OCI-LY7 (cell line): ENCODE results near the gene CBLL2. TPM values are rescaled to one million over a fixed set of nuclear protein-coding genes. Genes with fewer than 3 reads are reported as not detected.

Experiments used
- BruUV-seq: library from RNA; stranded (reverse); fragments of 400-500 nt; replicated peaks from 2 replicates; lab custom pipeline; 2021; lab: Mats Ljungman, UMichigan
- CTCF ChIA-PET: fragments of 300-600 bp; sonication (Branson Sonifier 250); formaldehyde crosslinking; loops from one replicate; lab custom pipeline; 2022; ENCODE audit warnings: antibody characterized with exemption; ENCODE audit not compliant: unreplicated experiment; lab: Charles Lee
- POLR2A ChIA-PET: fragments of 300-600 bp; sonication (Branson Sonifier 250); formaldehyde crosslinking; loops from one replicate; lab custom pipeline; 2022; ENCODE audit warnings: antibody characterized with exemption; lab: Charles Lee
- DNase-seq: peaks from one replicate; pipeline ENCODE4 v3.0.0-alpha.2; 2015; ENCODE audit warnings: low spot score
- H2AFZ ChIP-seq: fragments of 200-600 bp; sonication (generic), shearing (Covaris generic); 2 replicates; pipeline ENCODE4 v1.6.1; 2014; ENCODE audit warnings: mild to moderate bottlenecking, antibody characterized with exemption, low read length, moderate library complexity
- H3K27ac ChIP-seq: fragments of 200-600 bp; sonication (generic); 2 replicates; pipeline ENCODE4 v1.5.1; 2014; ENCODE audit warnings: mixed run types, low read depth, mild to moderate bottlenecking, moderate library complexity, low read length, inconsistent platforms; ENCODE audit not compliant: poor library complexity, severe bottlenecking
- H3K36me3 ChIP-seq: fragments of 200-600 bp; sonication (generic); 2 replicates; pipeline ENCODE4 v1.6.1; 2014; ENCODE audit warnings: mild to moderate bottlenecking, antibody characterized with exemption, low read length, moderate library complexity, mixed read lengths; ENCODE audit not compliant: insufficient read depth
- H3K4me1 ChIP-seq: fragments of 200-600 bp; sonication (generic); 2 replicates; pipeline ENCODE4 v1.5.1; 2014; ENCODE audit warnings: mild to moderate bottlenecking, low read length; ENCODE audit not compliant: insufficient read depth, poor library complexity, severe bottlenecking
- H3K4me2 ChIP-seq: fragments of 200-600 bp; sonication (generic); 2 replicates; pipeline ENCODE4 v1.6.1; 2014; ENCODE audit warnings: mild to moderate bottlenecking, low read length
- H3K4me3 ChIP-seq: fragments of 200-600 bp; sonication (generic); 2 replicates; pipeline ENCODE4 v1.5.1; 2014; ENCODE audit warnings: mild to moderate bottlenecking, low read depth, low read length; ENCODE audit not compliant: poor library complexity, severe bottlenecking
- H3K79me2 ChIP-seq: fragments of 200-600 bp; sonication (generic); 2 replicates; pipeline ENCODE4 v1.6.1; 2016; ENCODE audit warnings: low read depth, mild to moderate bottlenecking, low read length, moderate library complexity, mixed read lengths; ENCODE audit not compliant: insufficient read depth
- H3K9me2 ChIP-seq: fragments of 200-600 bp; sonication (generic); 2 replicates; pipeline ENCODE4 v1.6.1; 2016; ENCODE audit warnings: mild to moderate bottlenecking, low read length, mixed read lengths; ENCODE audit not compliant: insufficient read depth
- H3K9me3 ChIP-seq: fragments of 200-600 bp; sonication (generic); 2 replicates; pipeline ENCODE4 v1.6.1; 2014; ENCODE audit warnings: mild to moderate bottlenecking, mixed run types, low read length, mixed read lengths
- H4K20me1 ChIP-seq: fragments of 200-600 bp; sonication (generic); 2 replicates; pipeline ENCODE4 v1.6.1; 2014; ENCODE audit warnings: mild to moderate bottlenecking, antibody characterized with exemption, low read length, moderate library complexity, mixed read lengths; ENCODE audit not compliant: insufficient read depth
- EZH2phosphoT487 ChIP-seq: fragments of 200-600 bp; sonication (generic); IDR thresholded peaks from 2 replicates; pipeline ENCODE4 v1.6.1; 2018; ENCODE audit warnings: low read depth, borderline replicate concordance, mild to moderate bottlenecking, mixed run types, antibody characterized with exemption, low read length, moderate library complexity, mixed read lengths
- intact Hi-C: fragments of 100-400 bp; cut with micrococcal nuclease; formaldehyde crosslinking; loops from one replicate; pipeline ENCODE4 v1.10.0; 2022; ENCODE audit not compliant: unreplicated experiment
- total RNA-seq, 2 experiments: library from RNA; depleted of rRNA in 1 of 2; stranded (reverse); fragments of >200 nt in 1 of 2; shearing (Covaris generic) in 1 of 2; gene quantifications; 2 replicates each; pipeline ENCODE4 v1.2.3, GENCODE V29; 2014 to 2022
- TF ChIP-seq, protein P1 (sequence below): fragments of 200-600 bp; sonication (generic); conservative IDR thresholded peaks from 2 replicates; pipeline ENCODE4 v1.5.1; 2014; ENCODE audit warnings: mild to moderate bottlenecking, antibody characterized with exemption, low read length, moderate library complexity, mixed read lengths

The CBLL2 gene
- total RNA-seq, 2 experiments from 2014 or later, result not detected

DNA sequence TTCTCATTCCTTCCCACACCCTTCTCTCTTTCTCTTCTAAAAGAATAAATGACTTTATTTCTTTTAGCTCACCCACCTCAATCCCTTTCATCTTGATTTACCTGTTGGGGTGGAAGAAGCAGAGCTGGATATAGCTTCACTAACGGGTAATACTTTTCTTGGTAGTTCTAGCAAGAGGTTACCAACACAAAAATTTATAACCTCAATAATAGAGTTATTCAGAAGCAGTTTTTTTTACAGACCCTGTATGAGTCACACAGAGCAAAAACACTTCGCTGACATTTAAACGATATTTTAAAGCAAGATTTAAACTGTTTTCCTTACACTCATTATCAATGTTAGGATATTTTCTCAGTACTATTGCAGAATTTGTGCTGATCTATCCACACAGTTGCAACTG, 42.4 kb downstream of the CBLL2 start:
- Histone ChIP-seq H3K9me2 (no peaks in the 10 kb centered on the region), H3K4me2 (no peak overlapping the region), H3K79me2 (no peaks in the 10 kb centered on the region), H3K4me3 (no peak overlapping the region), H3K9me3 (no peaks in the 10 kb centered on the region), H2AFZ (no peak overlapping the region), H3K36me3 (no peaks in the 10 kb centered on the region), H3K27ac (no peak overlapping the region), H4K20me1 (no peaks in the 10 kb centered on the region), H3K4me1 (no peaks in the 10 kb centered on the region)
- DNase-seq, result no peak
- CTCF ChIA-PET, result no interaction called here
- no peak for TF ChIP-seq EZH2phosphoT487
- TF ChIP-seq, protein P1, sequence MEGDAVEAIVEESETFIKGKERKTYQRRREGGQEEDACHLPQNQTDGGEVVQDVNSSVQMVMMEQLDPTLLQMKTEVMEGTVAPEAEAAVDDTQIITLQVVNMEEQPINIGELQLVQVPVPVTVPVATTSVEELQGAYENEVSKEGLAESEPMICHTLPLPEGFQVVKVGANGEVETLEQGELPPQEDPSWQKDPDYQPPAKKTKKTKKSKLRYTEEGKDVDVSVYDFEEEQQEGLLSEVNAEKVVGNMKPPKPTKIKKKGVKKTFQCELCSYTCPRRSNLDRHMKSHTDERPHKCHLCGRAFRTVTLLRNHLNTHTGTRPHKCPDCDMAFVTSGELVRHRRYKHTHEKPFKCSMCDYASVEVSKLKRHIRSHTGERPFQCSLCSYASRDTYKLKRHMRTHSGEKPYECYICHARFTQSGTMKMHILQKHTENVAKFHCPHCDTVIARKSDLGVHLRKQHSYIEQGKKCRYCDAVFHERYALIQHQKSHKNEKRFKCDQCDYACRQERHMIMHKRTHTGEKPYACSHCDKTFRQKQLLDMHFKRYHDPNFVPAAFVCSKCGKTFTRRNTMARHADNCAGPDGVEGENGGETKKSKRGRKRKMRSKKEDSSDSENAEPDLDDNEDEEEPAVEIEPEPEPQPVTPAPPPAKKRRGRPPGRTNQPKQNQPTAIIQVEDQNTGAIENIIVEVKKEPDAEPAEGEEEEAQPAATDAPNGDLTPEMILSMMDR, result no peak
- POLR2A ChIA-PET, result no interaction called here
- BruUV-seq, result no TSS peak
- intact Hi-C loops, result no loop called here

DNA sequence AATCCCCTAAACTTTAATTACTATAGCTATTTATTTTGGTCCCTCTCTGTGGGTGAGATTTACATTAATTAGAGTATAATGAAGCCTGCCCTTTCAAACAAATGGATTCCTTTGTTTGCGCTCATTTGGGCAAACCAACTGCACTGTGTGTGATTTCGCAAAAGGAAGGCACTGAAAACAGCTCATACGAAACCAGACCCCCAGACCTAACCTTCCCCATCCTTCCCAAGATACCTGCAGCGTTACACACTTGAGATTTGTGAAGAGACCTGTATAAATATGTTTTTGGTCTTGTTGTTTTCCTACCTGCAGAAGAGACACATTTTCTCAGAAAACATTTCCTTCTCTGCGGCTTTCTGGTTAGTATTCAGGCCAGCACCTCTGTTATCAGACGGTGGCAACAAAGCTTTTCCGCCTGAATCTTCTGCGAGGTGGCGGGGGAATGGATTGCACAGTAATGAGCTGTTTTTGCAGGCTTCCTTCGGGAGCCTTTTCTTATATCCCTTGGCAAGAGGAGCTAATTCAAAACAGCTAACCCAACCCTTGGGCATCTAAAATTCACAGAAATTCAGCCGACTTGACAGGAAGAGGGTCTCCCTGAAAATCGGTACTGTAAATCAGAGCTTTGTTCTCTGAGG, 47.6 kb downstream of the CBLL2 start:
- Histone ChIP-seq H3K4me2 (no peak overlapping the region), H3K36me3 (no peaks in the 10 kb centered on the region), H2AFZ (no peak overlapping the region), H3K79me2 (no peaks in the 10 kb centered on the region), H3K9me3 (no peaks in the 10 kb centered on the region), H3K9me2 (no peaks in the 10 kb centered on the region), H3K4me3 (no peak overlapping the region), H3K27ac (no peak overlapping the region), H4K20me1 (no peaks in the 10 kb centered on the region), H3K4me1 (no peaks in the 10 kb centered on the region)
- no TSS peak for BruUV-seq
- DNase-seq, result no peak
- ChIA-PET POLR2A (no interaction called here), CTCF (no interaction called here)
- TF ChIP-seq EZH2phosphoT487, result no peak
- TF ChIP-seq, protein P1, result no peak
- intact Hi-C loops, result no loop called here

DNA sequence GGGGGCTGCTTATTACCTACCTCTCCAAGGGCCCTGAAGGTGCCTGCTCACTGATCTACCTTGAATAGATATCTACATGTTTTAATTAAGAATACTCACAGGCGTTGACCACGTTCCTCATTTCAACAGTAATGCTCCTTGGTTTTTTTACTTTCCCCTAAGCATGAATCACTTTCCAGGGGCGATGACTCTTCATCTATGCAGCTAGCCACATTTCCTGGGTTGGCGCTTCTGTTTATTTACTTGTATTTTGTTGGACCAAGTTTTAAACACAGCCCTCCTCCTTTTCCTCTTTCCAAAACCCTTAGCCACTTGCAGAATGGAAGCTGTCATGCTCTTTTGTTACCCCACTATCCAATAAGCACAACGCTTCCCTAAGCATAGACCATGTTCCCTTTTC, 50.8 kb downstream of the CBLL2 start:
- H4K20me1 ChIP-seq, result no peaks in the 10 kb centered on the region
- no peak overlapping the region for H3K4me3 ChIP-seq
- DNase-seq, result no peak
- TF ChIP-seq, protein P1, result no peak
- TF ChIP-seq EZH2phosphoT487, result no peak
- intact Hi-C loops, result no loop called here
- no peaks in the 10 kb centered on the region for H3K9me3 ChIP-seq
- no peaks in the 10 kb centered on the region for H3K4me1 ChIP-seq
- no peak overlapping the region for H3K27ac ChIP-seq
- BruUV-seq, result no TSS peak
- CTCF ChIA-PET, result no interaction called here
- H2AFZ ChIP-seq, result no peak overlapping the region
- no peaks in the 10 kb centered on the region for H3K79me2 ChIP-seq
- no peaks in the 10 kb centered on the region for H3K9me2 ChIP-seq
- no peak overlapping the region for H3K4me2 ChIP-seq
- H3K36me3 ChIP-seq, result no peaks in the 10 kb centered on the region
- POLR2A ChIA-PET, result no interaction called here
